ENCODE measurements around the gene NCKAP5.

- TF ChIP-seq CTCF (IDR thresholded peaks at IDR 0.05; ENCODE audit: insufficient read depth, low read depth, low read length) = no peak
- no peak for TF ChIP-seq EZH2 (IDR thresholded peaks at IDR 0.05; ENCODE audit: insufficient read depth, low read length)
These were observed 3.0 kb upstream of the NCKAP5 start for GRCh38 chr2:133571249-133571648.
